ENCODE measurements around the gene FNDC3A. TPM values are rescaled to one million over a fixed set of nuclear protein-coding genes. Genes with fewer than 3 reads are reported as not detected.

Gene FNDC3A
- total RNA-seq, 1 experiment from 2014 or later = 15.6 TPM

GRCh38 chr13:49238621-49239020 is 262.9 kb downstream of the FNDC3A start:
- CTCF ChIA-PET = no interaction called here
- ATAC-seq (no peak), DNase-seq (peak; percentile 37)
- H2AFZ ChIP-seq (ENCODE audit: low read length) = no peak overlapping the region
- H3K4me3 ChIP-seq (ENCODE audit: low read length) = no peak overlapping the region
- intact Hi-C loops (cut with micrococcal nuclease) = no loop called here
- no TSS peak for BruUV-seq (replicated peaks)
- H3K27me3 ChIP-seq (ENCODE audit: low read length) = no peaks in the 10 kb centered on the region
- H3K4me2 ChIP-seq (ENCODE audit: low read length) = no peak overlapping the region
- H3K9me2 ChIP-seq (replicated peaks; ENCODE audit: low read length) = no peaks in the 10 kb centered on the region
- no peaks in the 10 kb centered on the region for H3F3A ChIP-seq (ENCODE audit: low read length, unreplicated experiment)
- no peak overlapping the region for H3K9ac ChIP-seq (ENCODE audit: low read length)
- H3K36me3 ChIP-seq (ENCODE audit: low read depth, low read length) = no peaks in the 10 kb centered on the region
- no peak for TF ChIP-seq EZH2 (IDR thresholded peaks at IDR 0.05; ENCODE audit: low read length, unreplicated experiment)
- no peak for TF ChIP-seq EZH2phosphoT487 (IDR thresholded peaks at IDR 0.05; ENCODE audit: borderline replicate concordance, low read length)
- TF ChIP-seq, protein P1, sequence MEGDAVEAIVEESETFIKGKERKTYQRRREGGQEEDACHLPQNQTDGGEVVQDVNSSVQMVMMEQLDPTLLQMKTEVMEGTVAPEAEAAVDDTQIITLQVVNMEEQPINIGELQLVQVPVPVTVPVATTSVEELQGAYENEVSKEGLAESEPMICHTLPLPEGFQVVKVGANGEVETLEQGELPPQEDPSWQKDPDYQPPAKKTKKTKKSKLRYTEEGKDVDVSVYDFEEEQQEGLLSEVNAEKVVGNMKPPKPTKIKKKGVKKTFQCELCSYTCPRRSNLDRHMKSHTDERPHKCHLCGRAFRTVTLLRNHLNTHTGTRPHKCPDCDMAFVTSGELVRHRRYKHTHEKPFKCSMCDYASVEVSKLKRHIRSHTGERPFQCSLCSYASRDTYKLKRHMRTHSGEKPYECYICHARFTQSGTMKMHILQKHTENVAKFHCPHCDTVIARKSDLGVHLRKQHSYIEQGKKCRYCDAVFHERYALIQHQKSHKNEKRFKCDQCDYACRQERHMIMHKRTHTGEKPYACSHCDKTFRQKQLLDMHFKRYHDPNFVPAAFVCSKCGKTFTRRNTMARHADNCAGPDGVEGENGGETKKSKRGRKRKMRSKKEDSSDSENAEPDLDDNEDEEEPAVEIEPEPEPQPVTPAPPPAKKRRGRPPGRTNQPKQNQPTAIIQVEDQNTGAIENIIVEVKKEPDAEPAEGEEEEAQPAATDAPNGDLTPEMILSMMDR (conservative IDR thresholded peaks at IDR 0.05; ENCODE audit: low read depth, low read length) = no peak
- no peaks in the 10 kb centered on the region for H4K20me1 ChIP-seq (ENCODE audit: low read length)
- no peaks in the 10 kb centered on the region for H3K4me1 ChIP-seq (ENCODE audit: insufficient read depth, low read length)
- no peaks in the 10 kb centered on the region for H3K79me2 ChIP-seq (ENCODE audit: low read length)
- POLR2A ChIA-PET (ENCODE audit: unreplicated experiment) = no interaction called here
- H3K27ac ChIP-seq (ENCODE audit: low read length) = no peak overlapping the region
- H3K9me3 ChIP-seq (ENCODE audit: low read length) = no peaks in the 10 kb centered on the region

DNA sequence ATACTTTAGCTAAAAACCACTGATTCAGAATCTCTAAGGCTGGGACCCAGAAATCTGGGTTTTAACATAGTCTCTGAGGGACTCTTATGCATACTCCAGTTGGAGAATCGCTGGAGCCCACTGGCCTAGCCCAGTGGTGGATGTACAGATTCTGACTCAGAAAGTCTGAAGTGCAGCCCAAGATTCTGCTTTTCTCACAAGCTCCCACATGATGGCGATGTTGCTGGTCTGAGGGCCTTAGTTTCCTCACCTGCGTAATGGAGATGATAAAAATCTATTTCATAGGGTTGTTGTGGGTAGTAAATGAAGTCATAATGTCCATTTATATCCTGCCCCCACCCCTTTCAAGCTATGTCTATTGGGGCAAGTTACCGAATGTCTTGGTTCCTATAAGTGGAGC is 264.3 kb downstream of the FNDC3A start:
- H2AFZ ChIP-seq (ENCODE audit: low read length) = no peak overlapping the region
- no peaks in the 10 kb centered on the region for H3K9me2 ChIP-seq (replicated peaks; ENCODE audit: low read length)
- DNase-seq (peak; percentile 52), ATAC-seq (peak; percentile 70)
- H3K4me2 ChIP-seq (ENCODE audit: low read length) = no peak overlapping the region
- no peaks in the 10 kb centered on the region for H4K20me1 ChIP-seq (ENCODE audit: low read length)
- H3K27me3 ChIP-seq (ENCODE audit: low read length) = no peaks in the 10 kb centered on the region
- no peak for TF ChIP-seq EZH2phosphoT487 (IDR thresholded peaks at IDR 0.05; ENCODE audit: borderline replicate concordance, low read length)
- no peak for TF ChIP-seq EZH2 (IDR thresholded peaks at IDR 0.05; ENCODE audit: low read length, unreplicated experiment)
- TF ChIP-seq, protein P1 (conservative IDR thresholded peaks at IDR 0.05; ENCODE audit: low read depth, low read length) = peak; percentile 59
- H3K9me3 ChIP-seq (ENCODE audit: low read length) = no peaks in the 10 kb centered on the region
- no peaks in the 10 kb centered on the region for H3K36me3 ChIP-seq (ENCODE audit: low read depth, low read length)
- no peak overlapping the region for H3K27ac ChIP-seq (ENCODE audit: low read length)
- no peaks in the 10 kb centered on the region for H3F3A ChIP-seq (ENCODE audit: low read length, unreplicated experiment)
- CTCF ChIA-PET = interaction anchor here (0.6 to 0.7 kb wide), 2 partner anchors 9 to 41 kb away, joined by 3 to 4 read pairs; no protein-coding TSS in a partner anchor
- no peaks in the 10 kb centered on the region for H3K79me2 ChIP-seq (ENCODE audit: low read length)
- intact Hi-C loops (cut with micrococcal nuclease) = no loop called here
- POLR2A ChIA-PET (ENCODE audit: unreplicated experiment) = no interaction called here
- no peaks in the 10 kb centered on the region for H3K4me1 ChIP-seq (ENCODE audit: insufficient read depth, low read length)
- no peak overlapping the region for H3K4me3 ChIP-seq (ENCODE audit: low read length)
- no TSS peak for BruUV-seq (replicated peaks)
- no peak overlapping the region for H3K9ac ChIP-seq (ENCODE audit: low read length)

DNA sequence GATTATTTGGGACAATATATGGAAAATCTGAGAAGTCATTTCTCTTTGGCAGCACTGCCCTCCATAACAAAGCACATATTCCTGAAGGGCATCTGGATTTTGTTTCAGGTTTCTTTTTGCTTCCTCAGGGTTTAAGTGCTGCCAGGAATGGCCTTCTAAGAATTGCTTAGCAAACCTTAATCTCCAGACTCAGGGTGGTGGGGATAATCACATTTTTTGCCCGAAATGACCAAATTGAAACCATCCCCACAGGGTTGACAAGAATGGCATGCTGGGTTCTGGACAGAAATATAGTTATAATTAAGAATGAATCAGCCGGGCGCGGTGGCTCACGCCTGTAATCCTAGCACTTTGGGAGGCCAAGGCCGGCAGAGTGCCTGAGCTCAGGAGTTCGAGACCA is 265.6 kb downstream of the FNDC3A start:
- intact Hi-C loops (cut with micrococcal nuclease) = no loop called here
- POLR2A ChIA-PET (ENCODE audit: unreplicated experiment) = no interaction called here
- BruUV-seq (replicated peaks) = no TSS peak
- no peak overlapping the region for H2AFZ ChIP-seq (ENCODE audit: low read length)
- no peaks in the 10 kb centered on the region for H3F3A ChIP-seq (ENCODE audit: low read length, unreplicated experiment)
- H3K4me2 ChIP-seq (ENCODE audit: low read length) = no peak overlapping the region
- no peak overlapping the region for H3K9ac ChIP-seq (ENCODE audit: low read length)
- no peaks in the 10 kb centered on the region for H4K20me1 ChIP-seq (ENCODE audit: low read length)
- no peak overlapping the region for H3K4me3 ChIP-seq (ENCODE audit: low read length)
- H3K4me1 ChIP-seq (ENCODE audit: insufficient read depth, low read length) = no peaks in the 10 kb centered on the region
- CTCF ChIA-PET = no interaction called here
- no peak overlapping the region for H3K27ac ChIP-seq (ENCODE audit: low read length)
- DNase-seq (no peak), ATAC-seq (no peak)
- no peaks in the 10 kb centered on the region for H3K36me3 ChIP-seq (ENCODE audit: low read depth, low read length)
- H3K79me2 ChIP-seq (ENCODE audit: low read length) = no peaks in the 10 kb centered on the region
- TF ChIP-seq EZH2phosphoT487 (IDR thresholded peaks at IDR 0.05; ENCODE audit: borderline replicate concordance, low read length) (no peak), EZH2 (IDR thresholded peaks at IDR 0.05; ENCODE audit: low read length, unreplicated experiment) (no peak)
- TF ChIP-seq, protein P1 (conservative IDR thresholded peaks at IDR 0.05; ENCODE audit: low read depth, low read length) = no peak
- H3K9me3 ChIP-seq (ENCODE audit: low read length) = no peaks in the 10 kb centered on the region
- no peaks in the 10 kb centered on the region for H3K9me2 ChIP-seq (replicated peaks; ENCODE audit: low read length)
- H3K27me3 ChIP-seq (ENCODE audit: low read length) = no peaks in the 10 kb centered on the region
